Measurements from ENCODE around the gene STK35. TPM values are rescaled to one million over a fixed set of nuclear protein-coding genes. Genes with fewer than 3 reads are reported as not detected.

Gene STK35
- total RNA-seq, 1 experiment from 2014 or later = 38.4 TPM

DNA sequence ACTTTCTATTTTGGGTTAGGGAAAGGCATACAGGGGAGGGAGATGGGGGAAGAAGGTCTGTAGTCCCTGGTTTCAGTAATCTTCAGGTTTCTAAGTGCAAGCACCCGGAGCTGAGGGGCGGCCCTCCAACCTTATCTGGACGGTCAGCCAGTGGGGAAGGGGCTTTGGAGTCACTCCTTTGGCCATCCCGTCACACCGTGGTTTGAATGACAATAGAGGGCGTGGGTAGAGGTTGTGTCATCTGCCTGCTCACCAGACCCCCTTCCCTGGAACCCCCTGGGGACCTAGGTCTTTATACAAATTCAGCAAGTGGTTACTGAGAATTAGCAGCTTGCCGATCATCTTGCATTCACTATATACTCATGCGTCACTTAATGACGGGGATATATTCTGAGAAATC, 29.1 kb downstream of the STK35 start:
- DNase-seq (no peak), ATAC-seq (no peak; the same call in 1 of the 2 replicates)
- Histone ChIP-seq H2AFZ (ENCODE audit: low read length) (no peak overlapping the region), H4K20me1 (ENCODE audit: low read length) (peaks cover 41% of the 10 kb centered on the region), H3K9me2 (replicated peaks; ENCODE audit: low read length) (no peaks in the 10 kb centered on the region), H3K27me3 (ENCODE audit: low read length) (no peaks in the 10 kb centered on the region), H3K9ac (ENCODE audit: low read length) (no peak overlapping the region), H3K4me3 (ENCODE audit: low read length) (peak overlapping the region; percentile 35; the same call in 1 of the 2 replicates), H3K4me2 (ENCODE audit: low read length) (peak overlapping the region; percentile 74), H3K9me3 (ENCODE audit: low read length) (no peaks in the 10 kb centered on the region), H3K27ac (ENCODE audit: low read length) (peak overlapping the region; percentile 64), H3K4me1 (ENCODE audit: insufficient read depth, low read length) (peaks cover 40% of the 10 kb centered on the region), H3K79me2 (ENCODE audit: low read length) (peaks cover 95% of the 10 kb centered on the region), H3F3A (ENCODE audit: low read length, unreplicated experiment) (peaks cover 15% of the 10 kb centered on the region), H3K36me3 (ENCODE audit: low read depth, low read length) (peaks cover 7% of the 10 kb centered on the region; the same call in 1 of the 2 replicates)
- ChIA-PET CTCF (no interaction called here), POLR2A (ENCODE audit: unreplicated experiment) (no interaction called here)
- no TSS peak for BruUV-seq (replicated peaks)
- intact Hi-C loops (cut with micrococcal nuclease) = loop anchor here (2.0 kb wide), 1 partner anchor 18 kb away; no protein-coding TSS in a partner anchor
- no peak for TF ChIP-seq EZH2phosphoT487 (IDR thresholded peaks at IDR 0.05; ENCODE audit: borderline replicate concordance, low read length)
- no peak for TF ChIP-seq EZH2 (IDR thresholded peaks at IDR 0.05; ENCODE audit: low read length, unreplicated experiment)
- TF ChIP-seq, protein P1, sequence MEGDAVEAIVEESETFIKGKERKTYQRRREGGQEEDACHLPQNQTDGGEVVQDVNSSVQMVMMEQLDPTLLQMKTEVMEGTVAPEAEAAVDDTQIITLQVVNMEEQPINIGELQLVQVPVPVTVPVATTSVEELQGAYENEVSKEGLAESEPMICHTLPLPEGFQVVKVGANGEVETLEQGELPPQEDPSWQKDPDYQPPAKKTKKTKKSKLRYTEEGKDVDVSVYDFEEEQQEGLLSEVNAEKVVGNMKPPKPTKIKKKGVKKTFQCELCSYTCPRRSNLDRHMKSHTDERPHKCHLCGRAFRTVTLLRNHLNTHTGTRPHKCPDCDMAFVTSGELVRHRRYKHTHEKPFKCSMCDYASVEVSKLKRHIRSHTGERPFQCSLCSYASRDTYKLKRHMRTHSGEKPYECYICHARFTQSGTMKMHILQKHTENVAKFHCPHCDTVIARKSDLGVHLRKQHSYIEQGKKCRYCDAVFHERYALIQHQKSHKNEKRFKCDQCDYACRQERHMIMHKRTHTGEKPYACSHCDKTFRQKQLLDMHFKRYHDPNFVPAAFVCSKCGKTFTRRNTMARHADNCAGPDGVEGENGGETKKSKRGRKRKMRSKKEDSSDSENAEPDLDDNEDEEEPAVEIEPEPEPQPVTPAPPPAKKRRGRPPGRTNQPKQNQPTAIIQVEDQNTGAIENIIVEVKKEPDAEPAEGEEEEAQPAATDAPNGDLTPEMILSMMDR (conservative IDR thresholded peaks at IDR 0.05; ENCODE audit: low read depth, low read length) = no peak

DNA sequence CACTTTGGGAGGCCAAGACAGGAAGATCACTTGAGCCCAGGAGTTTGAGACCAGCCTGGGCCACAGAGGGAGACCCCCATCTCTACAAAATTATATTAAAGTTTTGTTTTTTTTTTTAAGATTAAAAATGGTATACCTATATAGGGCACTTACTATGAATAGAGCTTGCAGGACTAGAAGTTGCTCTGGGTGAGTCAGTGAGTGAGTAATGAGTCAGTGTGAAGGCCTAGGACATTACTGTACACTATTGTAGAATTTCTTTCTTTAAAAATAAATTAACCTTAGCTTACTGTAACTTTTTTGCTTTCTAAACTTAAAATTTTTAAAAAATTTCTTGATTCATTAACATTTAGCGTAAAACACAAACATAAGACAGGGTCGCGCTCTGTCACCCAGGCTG, 29.7 kb downstream of the STK35 start:
- ChIA-PET POLR2A (ENCODE audit: unreplicated experiment) (interaction anchor here (0.5 to 0.7 kb wide), 4 partner anchors 25 to 303 kb away, joined by 4 to 7 read pairs (median 5); no protein-coding TSS in a partner anchor), CTCF (interaction anchor here (0.5 to 0.8 kb wide), 2 partner anchors 24 to 41 kb away, joined by 3 read pairs; no protein-coding TSS in a partner anchor)
- Histone ChIP-seq H3F3A (ENCODE audit: low read length, unreplicated experiment) (peaks cover 15% of the 10 kb centered on the region), H3K4me1 (ENCODE audit: insufficient read depth, low read length) (peaks cover 40% of the 10 kb centered on the region), H2AFZ (ENCODE audit: low read length) (no peak overlapping the region), H3K4me2 (ENCODE audit: low read length) (peak overlapping the region; percentile 74), H3K9me2 (replicated peaks; ENCODE audit: low read length) (no peaks in the 10 kb centered on the region), H3K27me3 (ENCODE audit: low read length) (no peaks in the 10 kb centered on the region), H3K36me3 (ENCODE audit: low read depth, low read length) (peaks cover 7% of the 10 kb centered on the region; the same call in 1 of the 2 replicates), H3K9ac (ENCODE audit: low read length) (no peak overlapping the region), H3K79me2 (ENCODE audit: low read length) (peaks cover 95% of the 10 kb centered on the region), H3K27ac (ENCODE audit: low read length) (peak overlapping the region; percentile 64), H3K9me3 (ENCODE audit: low read length) (no peaks in the 10 kb centered on the region), H4K20me1 (ENCODE audit: low read length) (peaks cover 41% of the 10 kb centered on the region), H3K4me3 (ENCODE audit: low read length) (peak overlapping the region; percentile 35; the same call in 1 of the 2 replicates)
- BruUV-seq (replicated peaks) = no TSS peak
- peak; percentile 86 for ATAC-seq
- intact Hi-C loops (cut with micrococcal nuclease) = loop anchor here (2.0 kb wide), 1 partner anchor 19 kb away; no protein-coding TSS in a partner anchor
- TF ChIP-seq EZH2phosphoT487 (IDR thresholded peaks at IDR 0.05; ENCODE audit: borderline replicate concordance, low read length) (no peak), EZH2 (IDR thresholded peaks at IDR 0.05; ENCODE audit: low read length, unreplicated experiment) (no peak)
- TF ChIP-seq, protein P1 (conservative IDR thresholded peaks at IDR 0.05; ENCODE audit: low read depth, low read length) = no peak
- peak; percentile 81 for DNase-seq

DNA sequence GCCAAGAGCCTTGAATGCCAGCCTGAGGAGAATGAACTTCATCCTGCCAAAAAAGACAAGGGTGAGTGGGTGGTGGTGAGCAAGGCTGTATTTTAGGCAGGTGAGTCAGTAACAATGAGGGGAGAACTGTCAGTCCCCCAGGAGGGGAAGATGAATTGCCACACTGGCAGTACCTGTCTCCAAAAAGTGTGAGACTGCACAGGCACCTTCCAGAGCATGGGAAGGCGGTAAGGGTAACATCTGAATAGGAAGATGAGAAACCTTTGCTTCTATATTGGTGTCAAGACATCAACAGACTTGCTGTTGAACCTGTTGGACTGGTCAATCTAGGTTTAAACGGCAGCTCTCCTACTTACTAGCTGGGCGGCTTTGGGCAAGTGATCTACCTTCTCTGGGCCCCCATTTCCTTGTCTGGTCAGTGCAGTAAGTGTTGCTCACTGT, 30.9 kb downstream of the STK35 start:
- CTCF ChIA-PET = no interaction called here
- Histone ChIP-seq H3K36me3 (ENCODE audit: low read depth, low read length) (peaks cover 4% of the 10 kb centered on the region; the same call in 1 of the 2 replicates), H3K9me2 (replicated peaks; ENCODE audit: low read length) (no peaks in the 10 kb centered on the region), H3K27me3 (ENCODE audit: low read length) (no peaks in the 10 kb centered on the region), H3K9ac (ENCODE audit: low read length) (no peak overlapping the region), H3K9me3 (ENCODE audit: low read length) (no peaks in the 10 kb centered on the region), H3K79me2 (ENCODE audit: low read length) (peaks cover 95% of the 10 kb centered on the region), H4K20me1 (ENCODE audit: low read length) (peaks cover 31% of the 10 kb centered on the region), H3K4me1 (ENCODE audit: insufficient read depth, low read length) (peaks cover 40% of the 10 kb centered on the region), H3K4me2 (ENCODE audit: low read length) (peak overlapping the region; percentile 41), H3K27ac (ENCODE audit: low read length) (peak overlapping the region; percentile 64), H3K4me3 (ENCODE audit: low read length) (peak overlapping the region; percentile 9; the same call in 1 of the 2 replicates), H3F3A (ENCODE audit: low read length, unreplicated experiment) (peaks cover 15% of the 10 kb centered on the region), H2AFZ (ENCODE audit: low read length) (no peak overlapping the region)
- TF ChIP-seq, protein P1 (conservative IDR thresholded peaks at IDR 0.05; ENCODE audit: low read depth, low read length) = no peak
- TF ChIP-seq EZH2phosphoT487 (IDR thresholded peaks at IDR 0.05; ENCODE audit: borderline replicate concordance, low read length) (no peak), EZH2 (IDR thresholded peaks at IDR 0.05; ENCODE audit: low read length, unreplicated experiment) (no peak)
- BruUV-seq (replicated peaks) = no TSS peak
- intact Hi-C loops (cut with micrococcal nuclease) = no loop called here
- POLR2A ChIA-PET (ENCODE audit: unreplicated experiment) = interaction anchor here (0.6 kb wide), 1 partner anchor 40 kb away, joined by 4 read pairs; no protein-coding TSS in a partner anchor
- DNase-seq (peak; percentile 88), ATAC-seq (peak; percentile 16)
